WTC11 (cell line): Measurements from ENCODE around the gene HAND2. TPM values are rescaled to one million over a fixed set of nuclear protein-coding genes. Genes with fewer than 3 reads are reported as not detected.

Source experiments
- ATAC-seq: fragments of 200-7000 bp; cut with Tn5 transposase; 2 replicates; pipeline ENCODE4 v1.10.0; 2021; ENCODE audit warnings: mild to moderate bottlenecking, moderate library complexity
- CTCF ChIA-PET: fragments of 300-600 bp; sonication (Branson Sonifier 250); formaldehyde crosslinking; loops from one replicate; lab custom pipeline; 2021; ENCODE audit warnings: antibody characterized with exemption; lab: Charles Lee
- POLR2A ChIA-PET: fragments of 350-600 bp; sonication (Branson Sonifier 250); formaldehyde crosslinking; loops from one replicate; lab custom pipeline; 2021; ENCODE audit warnings: antibody characterized with exemption; lab: Charles Lee
- DNase-seq: peaks from one replicate; pipeline ENCODE4 v3.0.0; 2021; ENCODE audit warnings: low spot score
- H3K27ac Mint-ChIP-seq: 2 replicates; pipeline ENCODE4 v1.8.0; 2021; ENCODE audit warnings: mixed read lengths
- H3K27me3 Mint-ChIP-seq: 2 replicates; pipeline ENCODE4 v1.8.0; 2021; ENCODE audit warnings: low read depth, mild to moderate bottlenecking, moderate library complexity, mixed read lengths
- H3K36me3 Mint-ChIP-seq: 2 replicates; pipeline ENCODE4 v1.8.0; 2021; ENCODE audit warnings: mixed read lengths
- H3K4me1 Mint-ChIP-seq: 2 replicates; pipeline ENCODE4 v1.8.0; 2022; ENCODE audit warnings: mixed read lengths
- H3K4me3 Mint-ChIP-seq: 2 replicates; pipeline ENCODE4 v1.8.0; 2021; ENCODE audit warnings: mild to moderate bottlenecking, moderate library complexity, mixed read lengths
- H3K9me3 Mint-ChIP-seq: 2 replicates; pipeline ENCODE4 v1.8.0; 2021; ENCODE audit warnings: mixed read lengths
- CREM ChIP-seq: sonication (generic); formaldehyde crosslinking; IDR thresholded peaks from 2 replicates; pipeline ENCODE4 v1.8.1; 2022; ENCODE audit warnings: mild to moderate bottlenecking, missing genetic modification reagents, moderate library complexity
- CTCF ChIP-seq: fragments of 200-600 bp; IDR thresholded peaks from 2 replicates; pipeline ENCODE4 v1.8.0; 2022; ENCODE audit warnings: antibody characterized with exemption
- EMX1 ChIP-seq: fragments of 250-450 bp; sonication (Bioruptor Pico); IDR thresholded peaks from 2 replicates; pipeline ENCODE4 v1.8.0; 2021; ENCODE audit warnings: mild to moderate bottlenecking
- ESRRA ChIP-seq: sonication (generic); formaldehyde crosslinking; IDR thresholded peaks from 2 replicates; pipeline ENCODE4 v1.8.1; 2022; ENCODE audit warnings: mild to moderate bottlenecking, missing genetic modification reagents, borderline replicate concordance
- FOXJ3 ChIP-seq: sonication (generic); formaldehyde crosslinking; IDR thresholded peaks from 2 replicates; pipeline ENCODE4 v1.9.0; 2021; ENCODE audit warnings: missing genetic modification reagents, mild to moderate bottlenecking, borderline replicate concordance
- FOXP1 ChIP-seq: sonication (generic); formaldehyde crosslinking; IDR thresholded peaks from 2 replicates; pipeline ENCODE4 v1.8.0; 2022; ENCODE audit warnings: missing genetic modification reagents, mild to moderate bottlenecking, moderate library complexity, borderline replicate concordance
- GRHL2 ChIP-seq: fragments of 250-450 bp; sonication (Bioruptor Pico); IDR thresholded peaks from 2 replicates; pipeline ENCODE4 v1.8.0; 2022; ENCODE audit warnings: mild to moderate bottlenecking, moderate library complexity; ENCODE audit not compliant: insufficient replicate concordance, severe bottlenecking
- IRF2 ChIP-seq: sonication (generic); formaldehyde crosslinking; IDR thresholded peaks from 2 replicates; pipeline ENCODE4 v1.8.0; 2022; ENCODE audit warnings: low read depth, missing genetic modification reagents, borderline replicate concordance
- JAZF1 ChIP-seq: fragments of 250-450 bp; sonication (Bioruptor Pico); IDR thresholded peaks from 2 replicates; pipeline ENCODE4 v1.9.0; 2021; ENCODE audit warnings: moderate library complexity, mild to moderate bottlenecking, inconsistent platforms
- MXD4 ChIP-seq: fragments of 250-450 bp; sonication (Bioruptor Pico); IDR thresholded peaks from 2 replicates; pipeline ENCODE4 v1.8.0; 2021; ENCODE audit warnings: mild to moderate bottlenecking, moderate library complexity, borderline replicate concordance
- PRRX2 ChIP-seq: fragments of 250-450 bp; sonication (Bioruptor Pico); IDR thresholded peaks from 2 replicates; pipeline ENCODE4 v1.8.0; 2021; ENCODE audit warnings: mild to moderate bottlenecking
- RORB ChIP-seq: fragments of 250-450 bp; sonication (Bioruptor Pico); IDR thresholded peaks from 2 replicates; pipeline ENCODE4 v1.9.0; 2021; ENCODE audit warnings: mild to moderate bottlenecking
- SOX15 ChIP-seq: fragments of 250-450 bp; sonication (Bioruptor Pico); IDR thresholded peaks from 2 replicates; pipeline ENCODE4 v1.9.0; 2021; ENCODE audit warnings: mild to moderate bottlenecking
- TCF7 ChIP-seq: sonication (generic); formaldehyde crosslinking; IDR thresholded peaks from 2 replicates; pipeline ENCODE4 v1.8.0; 2022; ENCODE audit warnings: mild to moderate bottlenecking, low read depth, missing genetic modification reagents, moderate library complexity
- TP53 ChIP-seq: sonication (generic); formaldehyde crosslinking; IDR thresholded peaks from 2 replicates; pipeline ENCODE4 v1.8.1; 2023; ENCODE audit warnings: mild to moderate bottlenecking, missing genetic modification reagents
- ZMAT4 ChIP-seq: fragments of 250-450 bp; sonication (Bioruptor Pico); IDR thresholded peaks from 2 replicates; pipeline ENCODE4 v1.9.0; 2021; ENCODE audit warnings: mild to moderate bottlenecking
- ZNF138 ChIP-seq: sonication (generic); formaldehyde crosslinking; conservative IDR thresholded peaks from 2 replicates; pipeline ENCODE4 v1.8.1; 2022; ENCODE audit warnings: mild to moderate bottlenecking, moderate library complexity, missing genetic modification reagents
- ZNF317 ChIP-seq: sonication (generic); formaldehyde crosslinking; IDR thresholded peaks from 2 replicates; pipeline ENCODE4 v1.8.1; 2023; ENCODE audit warnings: low read depth, mild to moderate bottlenecking, moderate library complexity, missing genetic modification reagents, borderline replicate concordance
- ZNF532 ChIP-seq: fragments of 250-450 bp; sonication (Bioruptor Pico); IDR thresholded peaks from 2 replicates; pipeline ENCODE4 v1.9.0; 2021; ENCODE audit warnings: mild to moderate bottlenecking, borderline replicate concordance
- ZNF671 ChIP-seq: fragments of 250-450 bp; sonication (Bioruptor Pico); IDR thresholded peaks from 2 replicates; pipeline ENCODE4 v1.8.0; 2021; ENCODE audit warnings: mild to moderate bottlenecking
- total RNA-seq: library from RNA; stranded (reverse); gene quantifications from 3 replicates; pipeline ENCODE4 v1.2.3, GENCODE V29; 2021
- TF ChIP-seq, protein P1 (sequence below): sonication (generic); formaldehyde crosslinking; IDR thresholded peaks from 2 replicates; pipeline ENCODE4 v1.8.0; 2023; ENCODE audit warnings: missing genetic modification reagents
- TF ChIP-seq, protein P2 (sequence below): sonication (generic); formaldehyde crosslinking; IDR thresholded peaks from 2 replicates; pipeline ENCODE4 v1.8.1; 2023; ENCODE audit warnings: mild to moderate bottlenecking, missing genetic modification reagents, moderate library complexity

The HAND2 gene
- total RNA-seq, 1 experiment from 2014 or later, result 0.13 TPM

GRCh38 chr4:173506597-173507211 lies 23.3 kb downstream of the HAND2 start (continued):
- TF ChIP-seq ZMAT4 (CRISPR knock-in tag) (no peak), TCF7 (CRISPR knock-in tag) (no peak), ZNF317 (CRISPR knock-in tag) (no peak), JAZF1 (no peak), SOX15 (CRISPR knock-in tag) (no peak), ZNF532 (CRISPR knock-in tag) (no peak)
- TF ChIP-seq, protein P1, sequence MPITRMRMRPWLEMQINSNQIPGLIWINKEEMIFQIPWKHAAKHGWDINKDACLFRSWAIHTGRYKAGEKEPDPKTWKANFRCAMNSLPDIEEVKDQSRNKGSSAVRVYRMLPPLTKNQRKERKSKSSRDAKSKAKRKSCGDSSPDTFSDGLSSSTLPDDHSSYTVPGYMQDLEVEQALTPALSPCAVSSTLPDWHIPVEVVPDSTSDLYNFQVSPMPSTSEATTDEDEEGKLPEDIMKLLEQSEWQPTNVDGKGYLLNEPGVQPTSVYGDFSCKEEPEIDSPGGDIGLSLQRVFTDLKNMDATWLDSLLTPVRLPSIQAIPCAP (CRISPR knock-in tag), result no peak
- TF ChIP-seq, all 79 proteins: peak for 0

DNA sequence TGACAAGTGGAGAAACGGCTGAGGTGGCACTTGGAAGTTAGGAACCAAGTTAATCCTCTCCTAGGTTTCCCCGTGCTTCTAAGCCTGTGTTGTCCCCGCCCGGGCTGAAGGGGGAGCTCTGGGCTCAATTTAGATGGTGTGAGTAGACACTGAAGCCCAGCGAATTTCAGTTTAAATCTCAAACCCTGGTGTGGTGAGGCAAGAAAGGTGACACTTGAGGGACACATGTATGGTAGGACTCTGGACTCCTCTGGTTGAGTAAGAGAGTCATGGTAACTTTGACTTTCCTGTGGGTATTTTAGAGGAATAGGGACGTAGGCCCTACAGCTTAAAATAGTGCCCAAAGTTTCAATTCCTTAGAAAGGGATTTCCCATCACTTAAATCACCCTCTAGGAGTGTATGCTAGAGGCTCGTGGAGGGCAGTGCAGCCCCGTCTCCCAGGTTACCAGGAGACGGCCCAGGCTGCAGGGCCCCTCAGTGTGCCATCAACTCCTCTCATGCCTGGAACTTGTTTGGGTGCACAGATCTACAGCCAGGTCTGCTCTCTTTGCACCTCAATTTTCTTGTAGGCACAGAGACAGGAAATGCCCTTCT lies 24.0 kb downstream of the HAND2 start:
- peaks cover 56% of the 10 kb centered on the region for H3K4me1 Mint-ChIP-seq

GRCh38 chr4:173504181-173504503 lies 25.9 kb downstream of the HAND2 start:
- Mint-ChIP-seq H3K9me3 (no peaks in the 10 kb centered on the region), H3K27ac (no peak overlapping the region), H3K4me1 (peaks cover 61% of the 10 kb centered on the region), H3K36me3 (no peaks in the 10 kb centered on the region), H3K4me3 (no peak overlapping the region), H3K27me3 (peaks cover 100% of the 10 kb centered on the region)
- ChIA-PET POLR2A (no interaction called here), CTCF (interaction anchor here (0.7 to 2.5 kb wide), 2 partner anchors 10 to 248 kb away, joined by 3 to 9 read pairs; no protein-coding TSS in a partner anchor)
- ATAC-seq (no peak), DNase-seq (no peak)
- no peak for TF ChIP-seq PRRX2 (CRISPR knock-in tag)
- TF ChIP-seq CREM (CRISPR knock-in tag), result no peak
- no peak for TF ChIP-seq ZMAT4 (CRISPR knock-in tag)
- TF ChIP-seq ESRRA, result no peak
- no peak for TF ChIP-seq MXD4 (CRISPR knock-in tag)
- TF ChIP-seq FOXP1 (CRISPR knock-in tag), result no peak
- no peak for TF ChIP-seq IRF2 (CRISPR knock-in tag)
- no peak for TF ChIP-seq JAZF1
- no peak for TF ChIP-seq ZNF138 (CRISPR knock-in tag)
- TF ChIP-seq TP53, result no peak
- no peak for TF ChIP-seq RORB (CRISPR knock-in tag)
- TF ChIP-seq, protein P2, sequence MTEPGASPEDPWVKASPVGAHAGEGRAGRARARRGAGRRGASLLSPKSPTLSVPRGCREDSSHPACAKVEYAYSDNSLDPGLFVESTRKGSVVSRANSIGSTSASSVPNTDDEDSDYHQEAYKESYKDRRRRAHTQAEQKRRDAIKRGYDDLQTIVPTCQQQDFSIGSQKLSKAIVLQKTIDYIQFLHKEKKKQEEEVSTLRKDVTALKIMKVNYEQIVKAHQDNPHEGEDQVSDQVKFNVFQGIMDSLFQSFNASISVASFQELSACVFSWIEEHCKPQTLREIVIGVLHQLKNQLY, result no peak

More for the DNA sequence above, 24.0 kb downstream of the HAND2 start:
- TF ChIP-seq EMX1 (CRISPR knock-in tag), result no peak
- no peak for TF ChIP-seq GRHL2 (CRISPR knock-in tag)
- no peak for TF ChIP-seq ZNF671 (CRISPR knock-in tag)
- peak; percentile 41 for TF ChIP-seq CTCF
- no peak for TF ChIP-seq ZNF317 (CRISPR knock-in tag)
- no peak for TF ChIP-seq FOXJ3 (CRISPR knock-in tag)
- TF ChIP-seq, all 79 proteins: peak for 1
- POLR2A ChIA-PET, result no interaction called here
- Mint-ChIP-seq H3K36me3 (no peaks in the 10 kb centered on the region), H3K27ac (no peak overlapping the region), H3K4me3 (peak overlapping the region; percentile 64), H3K9me3 (no peaks in the 10 kb centered on the region), H3K27me3 (peaks cover 100% of the 10 kb centered on the region)
- CTCF ChIA-PET, result interaction anchor here (0.8 to 2.5 kb wide), 9 partner anchors 12 to 484 kb away, joined by 3 to 9 read pairs (median 5); no protein-coding TSS in a partner anchor
- DNase-seq (peak; percentile 84), ATAC-seq (peak; percentile 67)
